ENCODE results near the gene BTBD8.
"Not testable (repeated sequence)": the region's sequence is repeated elsewhere in the genome, so short reads cannot be mapped to it uniquely, and the experiment has no call there.

Gene BTBD8

DNA sequence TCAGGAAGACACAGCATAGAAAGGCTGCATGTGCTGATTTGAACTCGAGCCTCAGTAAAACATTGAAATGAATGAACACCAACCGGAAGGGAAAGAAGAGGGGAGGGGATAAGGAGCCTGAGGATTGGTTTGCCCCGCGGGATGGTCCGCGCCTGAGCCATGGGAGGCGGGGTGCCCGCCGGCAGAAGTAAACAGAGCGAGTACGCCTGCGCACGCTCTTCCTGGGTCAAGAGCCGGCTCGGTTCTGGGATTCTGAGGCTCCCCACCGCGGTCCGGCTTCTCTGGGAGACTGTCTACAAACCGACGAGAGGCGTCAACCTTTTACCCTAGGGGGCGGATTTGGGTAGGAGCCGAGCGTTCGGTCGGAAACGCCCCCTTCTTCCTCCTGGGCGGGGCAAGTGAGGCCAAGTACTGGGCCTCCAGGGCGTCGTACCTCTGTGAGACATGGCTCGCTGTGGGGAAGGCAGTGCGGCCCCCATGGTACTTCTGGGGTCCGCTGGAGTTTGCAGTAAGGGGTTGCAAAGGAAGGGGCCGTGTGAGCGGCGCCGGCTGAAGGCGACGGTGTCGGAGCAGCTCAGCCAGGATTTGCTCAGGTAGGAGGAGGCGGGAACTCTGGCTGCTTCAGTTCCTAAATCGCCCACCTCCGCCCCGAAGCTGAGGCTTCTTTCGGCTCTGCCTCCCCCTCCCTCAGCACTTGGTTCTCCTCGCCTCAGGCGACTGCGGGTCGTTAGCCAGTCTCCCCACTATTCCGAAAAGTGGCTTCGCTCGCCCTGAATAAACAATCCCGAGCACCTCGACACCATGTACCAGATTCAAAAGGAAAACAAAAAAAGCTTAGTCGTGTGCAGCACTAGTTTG is at the start of gene BTBD8:
BTBD8 (plus strand) TSS at position 218 of the 858 bp plus-strand sequence; CDS start at position 445, 227 bp downstream.
- peak; percentile 73 for DNase-seq (ENCODE audit: low read depth)

DNA sequence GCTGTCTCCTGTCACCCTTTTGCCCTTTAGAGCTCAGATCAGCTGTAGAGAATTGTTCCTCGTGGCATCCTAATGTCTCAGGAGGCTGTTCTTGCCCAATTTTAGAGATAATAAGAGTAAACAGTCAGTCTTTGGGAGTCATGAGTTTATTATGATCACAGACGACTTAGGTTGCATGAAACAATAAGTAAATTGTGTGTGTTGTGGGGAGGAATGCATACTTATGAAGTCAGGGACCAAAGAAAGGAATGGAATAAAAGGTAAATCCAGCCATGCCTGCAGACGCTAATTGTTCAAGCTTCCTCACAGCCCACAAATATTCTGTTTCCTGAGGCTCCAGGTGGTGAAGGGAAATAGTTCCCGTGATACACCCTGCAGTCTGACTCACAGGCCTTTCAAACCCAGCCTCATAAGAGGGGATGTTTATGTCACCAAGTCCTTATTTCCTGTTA is 49.5 kb upstream of the BTBD8 start:
- DNase-seq (ENCODE audit: low read depth) = peak; percentile 46

DNA sequence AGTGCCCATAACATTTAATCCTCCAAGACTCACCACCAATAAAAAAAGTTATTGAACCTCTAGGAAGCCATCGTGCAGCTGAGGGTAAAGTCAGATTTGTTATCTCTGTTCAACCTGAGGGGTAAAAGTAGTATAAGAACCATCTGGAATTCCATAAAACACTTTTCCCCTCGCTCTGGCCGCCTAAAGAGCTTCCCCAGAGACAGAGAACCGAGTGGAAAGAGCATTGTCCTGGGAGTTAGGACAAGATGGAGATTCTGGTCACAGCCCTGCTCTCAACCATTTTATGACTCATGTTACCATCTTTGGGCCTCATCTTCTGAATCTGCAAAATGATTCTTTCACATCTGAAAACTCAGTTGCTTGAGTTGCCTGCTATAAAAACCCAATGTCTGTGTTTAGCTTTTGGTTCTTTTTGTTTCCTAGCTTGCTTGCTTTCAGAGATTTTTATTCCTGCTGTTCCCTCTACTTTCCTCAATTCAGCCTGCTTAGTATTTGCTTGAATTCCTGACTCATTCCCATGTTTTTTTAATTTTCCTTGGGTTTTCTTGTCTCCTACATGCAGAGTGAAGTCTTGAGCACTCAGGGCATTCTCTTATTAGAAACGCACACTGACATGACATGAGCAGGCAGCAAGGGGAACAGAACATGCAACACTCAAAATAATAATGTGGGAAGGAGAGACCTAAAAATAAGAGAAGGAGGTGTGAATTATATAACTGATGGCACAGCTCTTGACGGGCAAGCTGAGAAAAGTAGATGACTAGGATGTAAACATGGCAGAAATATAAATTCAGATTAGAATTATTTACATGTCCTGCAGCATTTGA is 48.6 kb upstream of the BTBD8 start:
- no peak for DNase-seq (ENCODE audit: low read depth)

DNA sequence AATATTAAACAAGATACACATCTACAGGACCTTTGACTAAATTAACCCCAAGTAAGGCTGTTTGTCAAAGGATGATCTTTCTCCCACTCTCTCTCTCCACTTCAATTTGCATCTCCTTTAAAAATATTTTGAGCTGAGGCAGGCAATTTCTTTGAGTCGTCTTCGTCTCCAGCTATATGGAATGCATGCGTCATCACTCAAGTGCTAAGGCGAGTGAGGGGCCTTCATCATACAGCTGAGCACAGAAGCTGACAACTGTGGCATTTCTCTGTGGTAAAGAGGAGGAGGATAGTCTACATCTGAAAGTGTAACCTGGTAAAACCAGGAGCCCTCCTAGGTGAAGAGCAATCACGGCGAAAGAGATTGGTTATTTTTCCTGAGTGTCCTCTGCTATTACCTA is 42.7 kb upstream of the BTBD8 start:
- peak; percentile 59 for DNase-seq (ENCODE audit: low read depth)

DNA sequence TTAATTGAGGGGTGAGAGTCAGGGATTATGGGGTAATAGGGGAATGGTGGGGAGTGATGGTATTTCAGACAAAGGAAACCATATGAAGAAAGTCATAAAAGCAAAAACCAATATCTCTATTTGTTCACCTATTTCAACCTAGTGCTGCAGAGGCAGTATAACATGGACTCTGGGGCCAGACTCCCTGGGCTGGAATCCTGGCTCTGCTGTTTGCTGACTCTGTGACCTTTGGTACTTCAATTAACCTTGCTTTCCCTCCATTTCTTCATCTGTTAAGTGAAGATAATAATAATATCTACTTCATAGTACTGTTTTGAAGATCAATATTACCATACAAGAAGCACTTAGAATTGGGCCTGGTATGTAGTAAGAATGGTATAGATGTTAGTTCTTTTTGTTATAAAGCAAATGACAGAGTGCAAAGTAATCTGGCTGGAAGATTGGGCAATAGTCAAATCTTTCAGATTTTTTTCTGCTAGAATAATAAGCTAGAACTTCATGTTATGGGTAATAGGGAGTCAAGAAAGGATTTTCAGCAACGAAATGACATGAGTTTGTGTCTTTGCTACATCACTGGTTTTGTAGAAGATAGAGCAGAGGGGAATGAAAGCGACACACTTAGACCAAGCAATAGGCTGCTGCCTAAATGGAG is 41.3 kb upstream of the BTBD8 start:
- no peak for DNase-seq (ENCODE audit: low read depth)

DNA sequence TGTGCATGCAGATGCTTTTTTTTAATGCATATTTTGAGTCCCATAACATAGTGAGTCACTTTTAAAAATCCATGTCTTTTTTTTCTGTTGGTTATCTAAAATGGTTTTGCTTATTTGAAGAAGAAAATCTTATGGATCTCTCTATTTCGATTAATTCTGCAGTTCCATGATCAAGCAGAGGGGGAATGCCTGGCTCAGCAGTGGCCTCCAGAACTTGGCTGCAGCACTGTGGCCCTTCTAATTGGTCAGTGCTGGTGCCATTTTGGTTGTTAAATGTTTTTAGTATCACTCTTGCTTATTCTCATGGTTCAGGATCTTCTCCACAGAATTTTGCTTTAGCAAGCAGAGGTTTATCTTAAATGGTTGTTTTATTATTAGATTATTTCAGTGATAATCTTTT is 39.2 kb upstream of the BTBD8 start:
- DNase-seq (ENCODE audit: low read depth) = no peak

DNA sequence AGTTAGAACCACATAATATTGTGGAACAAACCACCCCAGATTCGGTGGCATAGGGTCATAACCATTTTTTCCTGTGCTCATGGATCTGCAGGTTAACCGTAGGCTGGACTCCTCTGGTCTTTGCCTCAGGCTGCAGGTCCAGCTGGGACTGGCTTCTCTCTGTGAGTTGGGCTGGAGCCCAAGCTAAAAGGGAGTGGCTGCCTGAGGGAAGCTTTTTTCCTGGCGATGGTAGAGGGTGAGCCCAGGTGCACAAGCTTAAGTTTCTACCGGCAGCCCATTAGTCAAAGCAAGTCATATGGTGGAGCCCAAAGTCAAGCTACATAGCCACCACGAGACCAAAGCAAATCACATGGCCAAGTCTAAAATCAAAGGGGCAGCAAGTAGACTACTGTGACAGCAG is 36.5 kb upstream of the BTBD8 start:
- no peak for DNase-seq (ENCODE audit: low read depth)

DNA sequence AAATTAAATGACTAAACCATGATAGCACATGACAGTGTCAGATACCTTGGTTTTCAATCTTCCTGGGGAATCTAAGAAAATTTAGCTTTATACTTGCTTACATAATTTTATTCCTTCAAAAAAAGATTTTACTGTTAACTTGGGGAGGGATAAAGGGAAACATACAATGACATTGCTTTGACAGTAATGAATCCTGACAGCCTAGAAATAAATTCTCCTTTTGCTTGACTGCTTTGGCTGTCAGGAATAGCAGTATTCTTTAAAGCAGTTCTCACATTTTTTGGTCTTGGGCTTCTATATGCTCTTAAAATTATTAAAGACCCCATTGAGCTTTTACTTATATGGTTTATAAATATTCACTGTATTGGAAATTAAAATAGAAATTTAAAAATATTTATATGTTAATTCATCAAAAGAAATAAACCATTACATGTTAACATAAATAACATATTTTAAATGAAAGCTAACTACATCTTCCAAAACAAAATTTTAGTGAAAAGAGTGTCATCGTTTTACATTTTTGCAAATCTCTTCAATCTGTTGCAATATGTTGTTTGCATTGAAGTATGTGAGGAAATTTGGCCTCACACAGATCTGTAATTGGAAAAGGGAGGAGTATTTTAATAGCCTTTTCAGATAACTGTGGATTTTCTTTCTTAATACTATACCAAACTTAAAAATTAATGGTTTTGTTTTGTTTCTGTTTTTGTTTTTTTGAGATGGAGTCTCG is 34.2 kb upstream of the BTBD8 start:
- no peak for DNase-seq (ENCODE audit: low read depth)

DNA sequence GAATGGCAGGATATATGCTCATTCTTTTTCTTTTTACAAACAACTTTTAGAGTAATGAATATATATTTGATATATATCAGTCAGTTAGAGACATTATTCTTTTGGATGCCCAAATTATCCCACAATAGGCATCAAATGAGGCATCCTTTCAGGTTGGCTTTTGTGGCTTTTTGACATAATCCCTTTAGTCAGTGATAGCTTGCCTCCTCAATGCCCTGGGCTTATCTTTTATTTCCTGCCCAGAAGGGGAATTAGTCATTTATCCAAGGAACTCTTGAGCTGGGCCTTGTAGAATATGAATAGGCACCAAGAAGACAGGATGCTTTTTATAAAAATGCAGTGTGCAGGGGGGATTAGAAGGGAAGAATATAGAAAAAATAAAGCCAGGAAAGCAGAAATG is 28.2 kb upstream of the BTBD8 start:
- DNase-seq (ENCODE audit: low read depth) = peak; percentile 35

DNA sequence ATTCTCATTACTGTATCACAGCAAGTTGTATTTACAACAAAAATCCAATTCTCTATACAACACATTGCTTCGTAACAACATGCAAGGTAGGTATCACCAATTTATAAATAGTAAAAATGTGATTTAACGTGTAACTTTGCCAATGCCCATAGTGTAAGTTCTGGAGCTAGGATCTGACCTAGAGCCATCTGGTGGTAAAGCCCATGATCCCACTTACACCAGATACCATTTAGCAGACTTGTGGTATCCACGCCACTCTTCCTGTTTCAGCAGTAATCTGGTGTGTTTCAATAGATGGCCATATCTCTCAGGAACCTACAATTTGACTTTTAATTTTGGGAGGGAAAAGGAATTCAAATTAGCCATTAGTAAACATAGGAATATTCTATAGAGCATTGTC is 15.1 kb upstream of the BTBD8 start:
- DNase-seq (ENCODE audit: low read depth) = no peak

DNA sequence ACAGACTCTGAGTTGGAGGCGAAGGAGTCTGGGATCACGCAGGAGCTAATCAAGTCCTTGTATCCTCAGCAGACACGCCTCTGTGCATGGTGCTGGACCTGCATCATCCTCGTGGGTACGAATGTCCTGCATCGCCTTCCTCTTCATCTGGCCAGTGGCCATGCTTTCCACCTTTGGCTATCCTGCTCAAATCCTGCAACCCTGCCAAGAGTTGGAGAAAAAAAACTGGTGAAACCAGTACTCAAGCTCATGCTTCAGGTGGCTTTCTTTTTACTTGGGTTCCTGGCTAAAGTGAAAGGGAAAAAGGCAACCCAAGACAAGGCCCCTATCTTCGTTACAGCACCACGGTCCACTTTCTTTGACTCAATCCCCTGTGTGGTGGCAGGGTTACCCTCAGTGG is 13.8 kb upstream of the BTBD8 start:
- DNase-seq (ENCODE audit: low read depth) = no peak

DNA sequence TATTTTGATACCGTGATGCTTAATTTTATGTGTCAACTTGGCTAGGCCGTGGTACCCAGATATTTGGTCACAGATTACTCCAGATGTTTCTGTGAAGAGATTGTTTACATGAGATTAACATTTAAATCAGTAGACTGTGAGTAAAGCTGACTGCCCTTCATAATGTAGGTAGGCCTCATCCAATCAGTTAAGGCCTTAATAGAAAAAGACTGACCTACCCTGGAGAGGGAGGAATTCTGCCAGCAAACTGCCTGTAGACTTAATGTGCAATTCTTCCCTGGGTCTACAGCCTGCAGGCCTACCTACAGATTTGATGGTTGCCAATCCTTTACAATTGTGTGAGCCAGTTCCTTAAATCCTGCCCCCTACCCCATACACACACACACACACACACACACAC is 9.3 kb upstream of the BTBD8 start:
- DNase-seq (ENCODE audit: low read depth) = no peak

DNA sequence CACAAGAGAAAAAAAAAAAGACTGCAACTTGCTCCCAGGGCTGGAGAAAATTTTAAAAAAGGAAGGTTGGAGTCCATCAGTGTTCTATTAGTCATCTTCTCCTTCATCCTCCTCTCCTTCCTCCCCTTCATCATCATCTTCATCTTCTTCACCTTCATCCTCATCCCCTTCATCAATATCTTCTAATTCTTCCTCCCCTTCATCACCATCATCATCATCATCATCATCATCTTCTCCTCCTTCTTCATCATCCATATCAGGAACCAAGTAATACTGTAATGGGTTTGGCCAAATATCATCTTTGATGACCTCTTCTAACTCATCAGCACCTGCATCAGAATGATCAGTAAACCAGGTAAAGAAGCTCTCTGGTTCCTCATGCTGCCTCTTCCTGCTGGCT is 5.7 kb upstream of the BTBD8 start:
- not testable (repeated sequence) for DNase-seq (ENCODE audit: low read depth)

DNA sequence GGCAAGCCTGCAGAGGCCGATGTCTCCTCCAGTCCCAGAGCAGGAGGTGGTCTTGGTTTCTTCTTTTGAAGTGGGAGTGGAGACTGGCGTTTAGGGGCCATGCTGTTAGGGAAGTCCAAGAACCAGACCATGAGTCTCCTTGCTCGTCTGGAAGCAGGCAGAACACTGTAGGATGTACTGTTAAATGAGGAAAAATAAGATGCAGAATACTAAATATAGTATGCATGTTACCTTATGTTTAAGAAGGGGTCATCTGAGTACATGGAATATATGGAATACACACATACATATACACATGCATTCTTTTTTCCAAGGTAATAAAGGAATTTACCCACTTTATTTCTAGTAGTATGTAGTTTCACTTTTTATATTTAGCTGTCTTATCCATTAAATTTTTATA is 4.8 kb upstream of the BTBD8 start, which contains the start of gene SETSIP:
SETSIP (minus strand) TSS at position 101 of the 400 bp plus-strand sequence; CDS start at position 101, 0 bp downstream.
- DNase-seq (ENCODE audit: low read depth) = no peak

DNA sequence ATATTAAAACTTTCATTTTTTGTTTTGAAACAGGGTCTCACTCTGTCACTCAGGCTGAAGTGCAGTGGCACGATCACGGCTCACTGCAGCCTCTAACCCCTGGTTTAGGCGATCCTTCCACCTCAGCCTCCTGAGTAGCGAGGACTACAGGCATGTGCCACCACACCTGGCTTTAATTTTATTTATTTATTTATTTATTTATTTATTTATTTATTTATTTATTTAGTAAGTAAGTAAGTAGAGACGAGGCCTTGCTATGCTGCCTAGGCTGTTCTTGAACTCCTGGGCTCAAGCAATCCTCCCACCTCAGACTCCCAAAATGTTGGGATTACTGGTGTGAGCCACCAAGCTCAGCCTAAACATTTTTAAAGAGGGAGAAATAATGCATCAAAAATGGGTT is 3.8 kb upstream of the BTBD8 start:
- no peak for DNase-seq (ENCODE audit: low read depth)

DNA sequence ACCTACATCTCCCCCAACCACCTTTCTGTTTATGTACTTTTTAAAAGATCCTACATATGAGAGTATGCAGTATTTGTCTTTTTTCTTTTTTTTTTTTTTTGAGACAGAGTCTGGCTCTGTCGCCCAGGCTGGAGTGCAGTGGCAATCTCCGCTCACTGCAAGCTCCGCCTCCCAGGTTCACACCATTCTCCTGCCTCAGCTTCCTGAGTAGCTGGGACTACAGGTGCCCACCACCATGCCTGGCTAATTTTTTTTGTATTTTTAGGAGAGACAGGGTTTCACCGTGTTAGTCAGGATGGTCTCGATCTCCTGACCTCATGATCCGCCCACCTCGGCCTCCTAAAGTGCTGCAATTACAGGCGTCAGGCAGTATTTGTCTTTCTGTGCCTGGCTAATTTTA is 2.1 kb upstream of the BTBD8 start:
- not testable (repeated sequence) for DNase-seq (ENCODE audit: low read depth)

DNA sequence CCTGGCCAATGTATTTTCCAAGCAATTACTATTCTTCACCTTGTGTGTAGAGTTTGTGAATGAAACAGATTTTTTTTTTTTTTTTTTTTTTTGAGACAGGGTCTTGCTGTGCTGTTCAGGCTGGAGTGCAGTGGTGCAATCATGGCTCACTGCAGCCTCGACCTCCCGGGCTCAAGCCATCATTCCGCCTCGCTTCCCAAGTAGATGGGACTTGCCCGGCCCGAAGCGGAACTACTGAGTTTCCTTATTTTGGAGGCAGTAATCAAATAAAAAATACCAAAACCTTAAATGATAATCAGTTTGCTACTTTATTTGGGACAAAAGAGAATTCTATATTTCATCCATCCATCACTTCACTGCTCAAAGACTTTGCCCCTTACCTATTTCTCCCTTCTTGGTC is 704 bp upstream of the BTBD8 start:
- DNase-seq (ENCODE audit: low read depth) = no peak

DNA sequence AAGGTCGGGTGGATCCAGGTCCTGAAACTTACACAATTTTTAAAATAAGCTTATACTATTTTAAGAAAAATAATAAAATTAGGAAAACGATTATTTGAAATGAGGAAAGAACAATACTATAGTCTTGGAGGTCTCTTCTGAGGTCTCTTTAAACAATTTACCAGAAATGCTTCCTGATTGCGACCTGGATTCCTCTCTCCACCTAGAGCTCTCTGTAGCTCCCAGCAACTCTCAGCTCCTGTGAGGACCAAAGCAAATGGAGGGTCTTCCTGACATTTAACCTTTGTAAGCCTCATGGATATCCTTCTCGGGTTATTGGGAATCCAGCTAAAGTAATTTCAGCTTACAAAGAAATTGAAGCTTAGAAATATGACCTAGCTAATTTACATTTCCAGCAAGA is 886 bp downstream of the BTBD8 start:
- DNase-seq (ENCODE audit: low read depth) = no peak

DNA sequence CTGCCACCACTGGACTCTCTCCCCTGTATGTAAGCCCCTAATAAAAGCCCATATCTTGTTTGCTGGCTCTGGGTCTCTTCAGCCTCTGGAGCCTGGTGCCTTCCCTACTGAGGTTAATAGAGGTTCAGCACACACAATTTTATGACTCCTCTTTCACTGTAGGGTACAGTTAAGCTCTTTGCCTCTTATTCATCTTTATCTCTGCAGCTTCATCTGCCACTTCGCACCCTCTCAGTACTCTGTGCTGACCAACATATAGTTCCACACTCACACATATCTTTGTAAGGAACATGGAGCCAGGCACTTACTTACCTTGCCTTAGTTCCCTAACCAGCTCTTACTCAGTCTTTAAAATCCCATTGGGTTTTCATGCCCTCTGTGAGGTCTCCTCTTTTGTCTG is 4.5 kb downstream of the BTBD8 start:
- peak; percentile 69 for DNase-seq (ENCODE audit: low read depth)

DNA sequence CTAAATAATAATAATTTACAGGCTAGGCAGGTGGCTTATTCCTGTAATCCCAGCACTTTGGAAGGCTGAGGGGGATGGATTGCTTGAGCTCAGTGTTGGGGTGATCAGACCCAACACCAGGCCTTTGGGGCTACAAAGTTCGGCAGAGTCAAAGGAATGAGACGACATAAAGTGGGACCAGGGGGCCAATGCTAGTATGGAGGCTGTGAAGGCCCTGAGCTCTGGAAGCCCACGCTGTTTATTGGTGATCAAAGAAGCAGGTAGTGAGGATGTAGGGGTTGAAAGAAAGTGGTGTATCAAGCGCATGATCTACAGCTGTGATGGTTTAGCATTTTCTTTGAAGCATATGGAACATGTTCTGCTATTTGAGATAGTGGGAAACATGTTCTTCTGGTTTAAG is 5.6 kb downstream of the BTBD8 start:
- DNase-seq (ENCODE audit: low read depth) = peak; percentile 7

DNA sequence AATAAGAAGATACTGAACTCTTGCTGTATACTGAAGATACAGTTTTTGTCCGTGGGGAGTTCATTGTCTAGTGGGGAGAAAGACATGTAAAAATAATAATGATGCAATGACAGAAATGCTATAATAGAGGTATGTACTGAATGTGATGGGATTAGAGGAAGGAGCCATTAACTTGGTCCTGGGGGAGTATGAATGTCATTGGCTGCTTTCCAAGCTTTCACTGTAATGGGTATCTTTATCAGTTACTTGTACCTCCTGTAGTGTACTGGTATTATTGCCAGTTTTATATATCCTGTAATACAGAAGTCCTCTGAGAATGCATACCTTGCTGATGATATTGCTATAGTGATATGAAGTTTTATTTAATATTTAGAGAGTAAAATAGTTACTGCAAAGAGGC is 7.4 kb downstream of the BTBD8 start:
- peak; percentile 52 for DNase-seq (ENCODE audit: low read depth)

DNA sequence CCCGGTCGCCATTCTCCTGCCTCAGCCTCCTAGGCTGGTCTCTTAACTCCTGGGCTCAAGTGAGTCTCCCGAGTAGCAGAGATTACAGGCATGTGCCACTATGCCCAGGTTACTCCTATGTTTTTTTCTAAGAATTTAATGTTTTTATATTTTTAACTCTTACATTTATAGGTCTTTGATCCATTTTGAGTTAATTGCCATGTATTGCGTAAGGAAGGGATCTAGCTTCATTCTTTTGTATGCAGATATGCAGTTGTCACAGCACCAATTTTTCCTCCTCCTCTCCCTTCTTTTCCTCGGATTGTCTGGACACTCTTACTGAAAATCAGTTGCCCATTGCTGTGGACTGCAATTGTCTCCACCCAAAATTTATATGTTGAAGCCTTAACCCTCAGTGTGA is 11.5 kb downstream of the BTBD8 start:
- no peak for DNase-seq (ENCODE audit: low read depth)

All from amniotic epithelial cell (primary cell).